NCI-H446 (cell line): Measurements from ENCODE around the gene TLX1.

ENCODE experiments used
- DNase-seq, 2 experiments: peaks; one replicate each; lab custom pipeline; 2025; lab: John Stamatoyannopoulos, UW

Gene TLX1

DNA sequence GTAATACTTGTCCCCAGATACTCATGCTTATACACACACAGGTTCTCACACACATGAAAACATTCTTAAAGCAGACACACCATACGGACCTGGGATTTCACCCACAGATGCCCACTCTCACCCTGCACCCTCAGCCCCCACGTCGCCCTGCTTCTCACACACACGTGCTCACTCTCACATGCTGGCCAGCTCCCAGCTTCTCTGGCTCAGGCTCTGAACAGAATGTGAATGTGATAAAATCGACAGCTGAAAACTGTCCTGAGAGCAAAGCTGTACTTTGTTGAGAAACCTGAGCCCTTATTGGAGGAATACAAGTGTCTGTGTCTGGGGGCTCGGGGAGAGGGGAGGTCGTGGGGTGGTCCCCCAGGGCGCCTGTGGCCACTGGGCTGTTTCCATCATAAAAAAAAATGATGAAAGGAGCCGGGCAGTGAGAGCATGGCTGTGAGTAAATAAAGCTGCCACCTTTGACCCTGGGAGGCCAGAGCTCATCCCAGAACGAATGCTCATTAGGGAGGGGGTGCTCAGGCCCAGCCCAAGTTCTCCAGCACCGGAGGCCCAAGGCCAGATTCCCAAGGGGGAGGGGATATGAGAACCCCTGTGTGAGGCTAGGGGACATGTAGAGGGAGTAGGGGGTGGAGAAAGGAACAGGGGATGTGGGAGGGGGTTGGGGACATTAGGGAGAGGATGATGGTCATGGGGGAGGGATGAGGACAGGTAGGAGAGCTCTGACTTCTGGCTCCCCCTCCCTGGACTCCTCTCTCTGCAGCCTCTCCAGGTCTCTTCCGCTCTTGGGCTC lies 18.1 kb upstream of the TLX1 start:
- no peak for DNase-seq

DNA sequence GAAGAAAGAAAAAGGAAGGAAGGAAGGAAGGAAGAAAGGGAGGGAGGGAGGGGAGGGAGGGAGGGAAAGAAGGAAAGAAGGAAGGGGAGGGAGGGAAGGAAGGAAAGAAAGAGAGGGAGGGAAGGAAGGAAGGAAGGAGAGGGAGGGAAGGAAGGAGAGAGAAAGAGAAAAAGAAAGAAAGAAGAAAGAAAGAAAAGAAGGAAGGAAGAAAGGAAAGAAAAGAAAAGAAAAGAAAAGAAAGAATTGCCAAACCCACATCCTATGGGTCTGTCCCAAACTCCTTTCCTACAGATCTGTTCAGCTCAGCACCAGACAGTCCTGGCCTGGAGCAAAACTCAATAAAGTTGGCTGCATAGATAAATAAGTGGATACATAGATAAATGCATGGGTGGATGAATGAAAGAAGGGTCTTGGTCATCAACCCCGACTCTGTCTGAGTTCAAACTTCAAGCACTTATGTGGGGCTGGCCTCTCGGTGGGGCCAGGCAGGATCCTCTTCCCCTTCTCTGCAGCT lies 17.2 kb upstream of the TLX1 start:
- no peak for DNase-seq

- DNase-seq = no peak
These were observed 16.5 kb upstream of the TLX1 start for GRCh38 chr10:101114646-101115045.

DNA sequence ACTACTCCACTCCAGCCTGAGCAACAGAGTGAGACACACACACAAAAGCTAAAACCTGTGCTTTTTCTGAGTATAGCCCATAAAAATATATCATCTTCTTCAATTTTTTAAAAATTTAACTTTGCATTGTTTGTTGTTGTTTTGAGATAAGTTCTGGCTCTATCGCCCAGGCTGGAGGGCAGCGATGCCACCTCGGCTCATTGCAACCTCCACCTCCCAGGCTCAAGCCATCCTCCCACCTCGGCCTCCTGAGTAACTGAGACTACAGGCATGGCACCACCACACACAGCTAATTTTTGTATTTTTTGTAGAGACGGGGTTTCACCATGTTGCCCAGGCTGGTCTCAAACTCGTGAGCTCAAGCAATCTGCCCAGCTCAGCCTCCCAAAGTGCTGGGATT lies 14.3 kb upstream of the TLX1 start:
- DNase-seq = no peak

DNA sequence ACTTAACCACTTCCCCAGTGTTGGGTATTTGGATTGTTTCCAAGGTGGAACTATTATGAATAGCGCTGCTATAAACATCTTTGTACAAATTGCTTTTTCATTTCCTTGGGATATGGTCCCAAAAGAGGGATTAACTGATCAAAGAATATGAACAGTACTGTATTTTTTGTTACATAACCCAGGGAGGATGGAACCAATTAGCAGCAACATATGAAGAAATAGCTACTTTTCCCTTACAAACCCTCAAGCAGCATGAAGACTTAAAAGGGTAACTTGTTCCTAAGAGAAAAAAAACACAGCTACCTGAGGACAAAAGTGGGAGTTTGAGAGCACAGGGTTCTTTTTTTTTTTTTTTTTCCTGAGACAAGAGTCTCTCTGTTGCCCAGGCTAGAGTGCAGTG lies 13.1 kb upstream of the TLX1 start:
- no peak for DNase-seq

- no peak for DNase-seq
These were observed 10.6 kb upstream of the TLX1 start for GRCh38 chr10:101120520-101120883.

GRCh38 chr10:101120884-101121653 lies 10.0 kb upstream of the TLX1 start:
- no peak for DNase-seq

- DNase-seq = no peak
These were observed 9.5 kb upstream of the TLX1 start for GRCh38 chr10:101121654-101122031.

DNA sequence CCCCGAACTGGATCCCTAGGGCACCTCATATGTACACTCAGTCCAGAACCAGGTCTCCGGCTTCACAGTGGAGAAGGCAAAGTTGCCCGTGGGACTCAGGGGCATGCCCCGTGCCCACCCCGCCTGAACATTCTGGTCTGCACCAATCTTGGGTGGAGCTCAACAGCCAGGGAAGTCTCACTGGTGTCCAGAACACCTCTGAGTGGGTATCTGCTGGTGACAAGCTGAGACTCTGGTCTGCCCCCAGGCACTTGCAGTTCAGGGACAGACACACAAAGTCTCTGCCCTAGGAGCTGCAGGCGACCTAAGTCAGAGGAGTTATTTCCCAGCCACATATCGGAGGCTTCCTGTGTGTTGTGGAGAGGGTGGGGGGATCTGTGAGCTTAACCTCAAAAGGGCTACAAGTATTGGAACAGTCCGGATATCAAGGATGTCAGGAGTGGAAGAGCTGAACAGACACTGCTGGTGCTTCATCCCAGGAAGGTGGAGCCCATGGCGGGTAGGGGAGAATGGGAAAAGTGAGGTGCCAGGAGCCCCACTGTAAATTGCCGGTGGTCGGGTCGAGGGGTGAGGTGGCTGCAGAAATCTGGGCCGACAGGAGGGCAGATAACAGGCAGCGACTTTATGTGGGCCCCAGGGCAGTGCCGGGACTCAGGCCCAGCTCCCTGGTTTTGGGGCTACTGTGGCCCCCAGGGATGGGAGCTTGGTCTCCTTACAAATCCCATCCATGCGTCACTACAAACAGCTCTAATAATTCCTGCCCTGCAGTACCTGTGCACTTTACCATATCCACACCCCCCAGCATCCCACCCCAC lies 8.6 kb upstream of the TLX1 start:
- no peak for DNase-seq

DNA sequence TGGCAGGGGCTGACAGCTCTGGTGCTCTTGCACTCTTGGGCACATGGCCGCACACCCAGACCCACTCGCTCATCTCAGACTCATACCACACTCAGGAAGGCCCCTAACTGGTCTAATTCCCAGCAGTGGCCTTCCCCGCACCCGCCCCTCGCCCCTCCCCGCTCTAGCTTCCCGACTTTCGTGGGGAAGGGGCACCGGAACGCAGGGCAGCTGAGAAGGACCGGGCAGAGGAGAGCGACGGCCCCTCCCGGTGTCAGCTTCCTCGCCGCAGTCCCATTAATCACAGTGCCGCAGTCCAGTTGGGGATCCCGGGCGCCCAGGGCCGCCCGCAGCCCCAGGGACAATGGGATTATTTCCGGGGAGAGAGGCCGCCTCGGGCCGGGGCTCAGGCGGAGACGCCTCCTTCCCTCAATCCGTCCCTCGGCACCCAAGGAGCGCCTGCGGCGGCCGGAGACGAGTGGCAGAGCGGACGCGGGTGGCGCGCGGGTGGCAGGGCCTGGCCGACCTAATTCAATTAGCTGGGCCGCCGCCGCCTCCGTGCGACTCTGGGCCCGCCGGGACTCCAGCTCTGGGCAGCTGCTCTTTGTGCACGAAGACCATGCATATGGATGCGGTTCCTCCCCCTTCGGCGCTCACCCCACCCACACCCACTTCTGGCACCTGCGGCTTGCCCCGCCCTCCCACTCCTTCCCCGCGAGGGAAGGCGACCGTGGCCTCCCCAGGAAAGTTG lies 7.8 kb upstream of the TLX1 start:
- no peak for DNase-seq

- no peak for DNase-seq
These were observed 7.1 kb upstream of the TLX1 start for GRCh38 chr10:101123815-101124617.

GRCh38 chr10:101124933-101125332 lies 6.2 kb upstream of the TLX1 start:
- DNase-seq = no peak

DNA sequence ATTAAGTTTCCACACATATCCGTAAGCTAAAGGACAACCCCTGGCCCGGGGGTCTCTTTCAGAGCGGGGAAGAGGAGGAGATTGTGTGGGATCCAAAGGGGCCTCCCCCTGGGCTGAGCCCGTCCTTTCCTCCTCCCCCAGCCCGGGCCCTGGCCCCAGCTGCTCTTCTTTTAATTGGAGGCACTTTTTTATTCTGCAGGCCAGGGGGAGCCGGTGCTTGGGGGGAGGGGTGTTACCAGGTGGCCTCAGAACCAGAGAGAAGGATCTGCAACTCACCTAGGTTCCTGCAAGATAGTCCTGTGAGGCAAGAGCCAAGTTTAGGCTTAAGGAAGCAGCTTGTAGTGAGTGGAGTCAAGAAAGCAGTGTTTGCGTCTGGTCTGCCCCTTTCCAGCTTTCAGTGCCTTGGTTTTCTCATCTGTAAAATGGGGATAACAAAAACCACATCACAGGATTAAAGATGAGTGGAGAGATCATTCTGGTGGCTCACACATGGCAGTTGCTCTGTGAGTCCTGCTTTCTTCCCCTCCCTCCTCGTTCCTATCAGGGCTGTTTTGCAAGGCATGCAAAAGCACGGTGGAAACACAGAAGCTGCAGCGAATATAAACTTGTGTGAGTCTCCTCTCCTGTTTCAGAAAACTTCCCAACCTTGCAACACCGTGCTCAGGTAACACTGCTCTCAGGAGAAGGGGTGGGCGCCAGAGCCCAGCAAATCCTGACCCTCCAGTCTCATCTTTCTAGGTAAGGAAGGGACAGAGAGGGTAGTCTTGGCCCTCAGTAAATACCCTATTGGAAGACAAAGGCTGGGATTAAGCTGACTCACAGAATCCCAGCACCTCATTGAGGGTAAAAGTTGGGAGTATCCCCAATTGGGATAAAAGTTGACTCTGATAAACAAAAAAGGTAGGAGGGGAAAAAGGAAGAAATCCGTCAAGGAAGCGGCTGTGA lies 4.1 kb upstream of the TLX1 start:
- no peak for DNase-seq

- no peak for DNase-seq
These were observed 959 bp upstream of the TLX1 start for GRCh38 chr10:101130141-101130540.

DNA sequence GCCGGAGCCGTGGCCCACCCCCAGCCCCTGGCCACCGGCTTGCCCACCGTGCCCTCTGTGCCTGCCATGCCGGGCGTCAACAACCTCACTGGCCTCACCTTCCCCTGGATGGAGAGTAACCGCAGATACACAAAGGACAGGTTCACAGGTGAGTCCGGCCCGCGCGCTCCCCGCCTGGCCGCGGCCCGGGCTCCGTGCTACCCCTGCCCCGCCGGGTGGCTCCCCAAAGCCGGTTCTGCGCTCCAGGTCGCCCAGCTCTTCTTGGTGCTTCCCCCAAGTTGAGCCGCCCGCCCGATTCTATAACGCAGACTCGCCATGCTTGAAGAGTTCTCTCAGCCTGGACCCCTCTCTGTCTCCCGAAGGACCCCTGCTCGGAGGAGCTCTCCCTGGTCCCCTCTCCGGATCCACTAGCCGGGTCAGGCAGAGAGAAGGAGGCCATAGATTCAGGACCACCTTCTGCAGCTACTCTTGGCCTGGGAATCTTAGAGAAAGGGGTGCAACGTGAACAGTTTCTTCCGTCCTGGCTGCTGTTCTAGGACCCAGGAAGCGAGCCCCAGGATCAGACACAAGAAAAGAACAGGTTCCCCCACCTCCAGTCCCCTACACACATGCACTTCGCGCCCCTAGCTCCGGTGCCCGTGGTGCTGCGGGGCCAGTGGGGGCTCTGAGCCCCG lies 999 bp downstream of the TLX1 start:
- DNase-seq = no peak

DNA sequence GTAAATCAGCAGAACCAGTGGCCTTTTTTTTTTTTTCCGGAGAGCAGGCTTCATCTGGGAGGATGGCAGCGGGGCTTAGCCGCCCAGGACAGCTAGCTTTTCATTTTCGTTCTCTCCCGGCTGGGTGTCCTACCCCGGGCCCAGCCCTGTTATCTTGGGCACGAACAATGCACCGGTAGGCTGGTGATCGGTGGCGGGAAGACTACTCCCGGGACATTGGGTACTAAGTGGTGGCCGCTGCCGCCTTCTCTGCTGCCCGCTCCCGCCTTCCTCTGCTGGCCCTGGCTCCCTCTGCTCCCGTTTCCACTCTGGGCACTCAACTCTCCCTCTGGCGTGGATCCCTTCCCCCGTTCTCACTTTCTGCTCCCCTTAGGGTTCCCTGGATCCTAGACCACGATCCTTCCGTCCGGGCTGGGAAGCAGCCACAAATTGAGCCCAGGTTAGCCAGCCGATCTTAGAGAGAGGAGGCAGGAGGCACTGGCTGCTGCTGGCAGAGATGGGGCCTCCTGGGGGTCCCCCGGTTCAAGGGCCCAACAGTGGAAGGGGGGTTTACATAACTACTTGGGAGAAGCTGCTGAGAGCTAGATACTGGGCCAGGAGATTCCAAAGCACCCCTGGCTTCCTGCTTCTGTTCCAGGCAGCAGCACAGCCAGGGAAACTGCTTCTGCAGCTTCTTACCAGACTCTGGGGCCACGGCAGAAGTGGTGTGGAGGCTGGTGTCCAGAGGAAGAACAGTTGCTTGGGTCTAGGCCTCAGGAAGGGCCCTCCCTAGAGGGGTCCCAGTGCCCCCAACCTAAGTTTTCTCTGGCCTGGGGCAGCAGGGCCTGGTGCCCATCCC lies 1.8 kb downstream of the TLX1 start:
- no peak for DNase-seq

- no peak for DNase-seq
These were observed 2.6 kb downstream of the TLX1 start for GRCh38 chr10:101133489-101134298.
